ENCODE results near the gene JARID2. TPM values are rescaled to one million over a fixed set of nuclear protein-coding genes. Genes with fewer than 3 reads are reported as not detected.

JARID2 gene
- polyA plus RNA-seq, 1 donor (not counting 4 experiments of a cell fraction or from before 2014, with no cell fraction given): 11.0 TPM

DNA sequence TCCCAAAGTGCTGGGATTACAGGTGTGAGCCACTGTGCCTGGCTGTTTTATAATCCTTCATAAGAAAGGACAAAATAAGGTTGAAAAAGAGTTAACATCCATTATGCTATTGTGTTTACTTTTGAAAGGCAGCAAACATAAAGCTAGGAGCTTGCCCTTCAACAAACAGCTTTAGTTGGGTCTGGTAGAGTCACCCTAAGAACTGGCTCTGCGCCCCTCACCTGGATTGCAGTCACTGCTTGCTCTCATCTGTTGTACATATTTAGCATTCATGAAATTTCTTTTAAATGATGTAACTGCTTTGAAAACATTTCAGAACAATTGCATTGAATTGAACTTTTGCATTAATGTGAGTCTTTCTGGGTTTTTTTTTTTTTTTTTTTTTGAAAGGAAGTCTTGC lies 38.9 kb downstream of the JARID2 start:
- no peak for DNase-seq (ENCODE audit: low read depth, low spot score)
- no peak overlapping the region for H3K9ac ChIP-seq (ENCODE audit: control insufficient read depth, extremely low read depth, insufficient read depth, low read length)
- peaks cover 18% of the 10 kb centered on the region for H3K4me1 ChIP-seq (ENCODE audit: control insufficient read depth, extremely low read depth, insufficient read depth, low read length)
- H2AFZ ChIP-seq (ENCODE audit: control insufficient read depth, low read length): no peak overlapping the region
- H3K9me1 ChIP-seq (ENCODE audit: control insufficient read depth, extremely low read depth, insufficient read depth, low read length): no peaks in the 10 kb centered on the region
- H4K20me1 ChIP-seq (ENCODE audit: control insufficient read depth, extremely low read depth, insufficient read depth, low read length): no peaks in the 10 kb centered on the region
- no peak overlapping the region for H3K4me2 ChIP-seq (ENCODE audit: control insufficient read depth, extremely low read depth, insufficient read depth, low read depth, low read length)
- dilution Hi-C loops (cut with MboI; ENCODE audit: extremely low pct_ligation_motif_present, low sequenced_read_pairs): no loop called here
- no peaks in the 10 kb centered on the region for H3K36me3 ChIP-seq (ENCODE audit: control insufficient read depth in 2 of 2, extremely low read depth in 1 of 2, insufficient read depth in 2 of 2, low read length in 2 of 2)
- H3K79me2 ChIP-seq (ENCODE audit: control insufficient read depth, insufficient read depth, low read length): peaks cover 90% of the 10 kb centered on the region
- H3K27me3 ChIP-seq (ENCODE audit: control insufficient read depth, extremely low read depth, insufficient read depth, low read length): no peaks in the 10 kb centered on the region
- no peak overlapping the region for H3K27ac ChIP-seq (ENCODE audit: control insufficient read depth, insufficient read depth, low read length)
- no peaks in the 10 kb centered on the region for H3K9me3 ChIP-seq (ENCODE audit: control insufficient read depth, low read depth, low read length)
- FAIRE-seq: no peak
- TF ChIP-seq EZH2 (IDR thresholded peaks at IDR 0.05; ENCODE audit: low read length): no peak
- TF ChIP-seq, protein P1, sequence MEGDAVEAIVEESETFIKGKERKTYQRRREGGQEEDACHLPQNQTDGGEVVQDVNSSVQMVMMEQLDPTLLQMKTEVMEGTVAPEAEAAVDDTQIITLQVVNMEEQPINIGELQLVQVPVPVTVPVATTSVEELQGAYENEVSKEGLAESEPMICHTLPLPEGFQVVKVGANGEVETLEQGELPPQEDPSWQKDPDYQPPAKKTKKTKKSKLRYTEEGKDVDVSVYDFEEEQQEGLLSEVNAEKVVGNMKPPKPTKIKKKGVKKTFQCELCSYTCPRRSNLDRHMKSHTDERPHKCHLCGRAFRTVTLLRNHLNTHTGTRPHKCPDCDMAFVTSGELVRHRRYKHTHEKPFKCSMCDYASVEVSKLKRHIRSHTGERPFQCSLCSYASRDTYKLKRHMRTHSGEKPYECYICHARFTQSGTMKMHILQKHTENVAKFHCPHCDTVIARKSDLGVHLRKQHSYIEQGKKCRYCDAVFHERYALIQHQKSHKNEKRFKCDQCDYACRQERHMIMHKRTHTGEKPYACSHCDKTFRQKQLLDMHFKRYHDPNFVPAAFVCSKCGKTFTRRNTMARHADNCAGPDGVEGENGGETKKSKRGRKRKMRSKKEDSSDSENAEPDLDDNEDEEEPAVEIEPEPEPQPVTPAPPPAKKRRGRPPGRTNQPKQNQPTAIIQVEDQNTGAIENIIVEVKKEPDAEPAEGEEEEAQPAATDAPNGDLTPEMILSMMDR (optimal IDR thresholded peaks at IDR 0.05 in 1 of 3, IDR thresholded peaks at IDR 0.05 in 1 of 3, conservative IDR thresholded peaks at IDR 0.05 in 1 of 3; ENCODE audit: extremely low read depth in 1 of 3, insufficient read depth in 2 of 3, low read length in 3 of 3): no peak
- no peak overlapping the region for H3K4me3 ChIP-seq (ENCODE audit: control insufficient read depth in 2 of 3, extremely low read depth in 1 of 3, insufficient read depth in 2 of 3, low read depth in 1 of 3, low read length in 3 of 3)

DNA sequence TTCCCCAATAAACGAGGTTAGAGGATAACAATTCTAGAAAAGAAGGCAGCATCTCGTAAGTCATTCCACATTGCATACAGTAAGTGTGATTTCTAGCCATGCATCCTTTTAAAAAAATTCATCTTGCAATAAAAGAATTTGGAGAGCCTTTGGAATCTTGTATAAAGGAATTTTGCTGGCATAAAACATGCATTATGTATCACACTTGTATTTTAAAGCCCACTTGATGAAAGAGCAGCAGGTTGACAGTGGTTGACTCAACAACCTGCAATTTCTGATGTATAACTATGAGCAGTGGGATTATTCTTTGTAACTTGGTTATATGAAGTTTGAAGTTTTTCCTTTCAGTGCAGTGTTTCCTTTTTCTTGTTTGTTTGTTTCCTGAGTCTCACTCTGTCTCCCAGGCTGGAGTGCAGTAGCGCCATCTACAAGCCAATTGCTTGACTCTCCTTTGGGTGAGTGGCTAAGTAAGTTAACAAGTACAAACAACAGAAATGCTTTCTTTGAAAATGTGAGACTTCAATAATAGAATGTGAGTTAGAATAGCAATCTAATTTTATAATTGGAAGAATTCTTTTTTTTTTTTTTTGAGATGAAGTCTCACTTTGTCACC lies 39.9 kb downstream of the JARID2 start:
- H3K27me3 ChIP-seq (ENCODE audit: control insufficient read depth, extremely low read depth, insufficient read depth, low read length): no peaks in the 10 kb centered on the region
- H3K9me1 ChIP-seq (ENCODE audit: control insufficient read depth, extremely low read depth, insufficient read depth, low read length): no peaks in the 10 kb centered on the region
- TF ChIP-seq EZH2 (IDR thresholded peaks at IDR 0.05; ENCODE audit: low read length): no peak
- TF ChIP-seq, protein P1 (optimal IDR thresholded peaks at IDR 0.05 in 1 of 3, IDR thresholded peaks at IDR 0.05 in 1 of 3, conservative IDR thresholded peaks at IDR 0.05 in 1 of 3; ENCODE audit: extremely low read depth in 1 of 3, insufficient read depth in 2 of 3, low read length in 3 of 3): peak in 1 of 3 experiments; percentile 16
- peaks cover 12% of the 10 kb centered on the region for H3K4me1 ChIP-seq (ENCODE audit: control insufficient read depth, extremely low read depth, insufficient read depth, low read length)
- no peaks in the 10 kb centered on the region for H3K9me3 ChIP-seq (ENCODE audit: control insufficient read depth, low read depth, low read length)
- no peaks in the 10 kb centered on the region for H4K20me1 ChIP-seq (ENCODE audit: control insufficient read depth, extremely low read depth, insufficient read depth, low read length)
- H3K9ac ChIP-seq (ENCODE audit: control insufficient read depth, extremely low read depth, insufficient read depth, low read length): no peak overlapping the region
- no peak overlapping the region for H3K4me3 ChIP-seq (ENCODE audit: control insufficient read depth in 2 of 3, extremely low read depth in 1 of 3, insufficient read depth in 2 of 3, low read depth in 1 of 3, low read length in 3 of 3)
- no peak overlapping the region for H2AFZ ChIP-seq (ENCODE audit: control insufficient read depth, low read length)
- FAIRE-seq (no peak), DNase-seq (ENCODE audit: low read depth, low spot score) (no peak)
- H3K79me2 ChIP-seq (ENCODE audit: control insufficient read depth, insufficient read depth, low read length): peaks cover 88% of the 10 kb centered on the region
- H3K36me3 ChIP-seq (ENCODE audit: control insufficient read depth in 2 of 2, extremely low read depth in 1 of 2, insufficient read depth in 2 of 2, low read length in 2 of 2): no peaks in the 10 kb centered on the region
- no peak overlapping the region for H3K4me2 ChIP-seq (ENCODE audit: control insufficient read depth, extremely low read depth, insufficient read depth, low read depth, low read length)
- dilution Hi-C loops (cut with MboI; ENCODE audit: extremely low pct_ligation_motif_present, low sequenced_read_pairs): no loop called here
- no peak overlapping the region for H3K27ac ChIP-seq (ENCODE audit: control insufficient read depth, insufficient read depth, low read length)

Measured in keratinocyte (primary cell).